Measurements from ENCODE around the gene PPFIBP1.
"Not testable (repeated sequence)": the region's sequence is repeated elsewhere in the genome, so short reads cannot be mapped to it uniquely, and the experiment has no call there.

PPFIBP1 gene

DNA sequence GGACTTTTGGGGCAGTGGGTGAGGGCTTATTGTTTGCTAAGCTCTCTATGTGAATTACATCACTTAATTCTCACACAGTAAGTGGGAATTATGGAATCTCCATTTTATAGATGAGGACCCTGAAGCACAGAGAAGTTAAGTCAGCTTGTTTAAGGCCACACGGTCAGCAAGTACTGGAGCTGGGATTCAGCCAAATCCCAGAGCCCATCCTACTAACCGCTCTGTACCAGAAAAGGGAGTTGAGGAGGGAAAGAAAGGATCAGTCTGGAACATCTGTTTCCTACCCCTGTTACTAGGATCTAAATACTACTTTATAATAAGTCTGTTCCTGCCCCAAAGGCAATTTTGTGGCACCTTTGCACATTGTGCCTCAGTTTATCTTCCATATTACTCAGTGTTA lies 42.6 kb downstream of the PPFIBP1 start:
- no peak for DNase-seq (ENCODE audit: low read depth)

GRCh38 chr12:27571463-27571862 lies 47.5 kb downstream of the PPFIBP1 start:
- peak; percentile 67 for DNase-seq (ENCODE audit: low read depth)

DNA sequence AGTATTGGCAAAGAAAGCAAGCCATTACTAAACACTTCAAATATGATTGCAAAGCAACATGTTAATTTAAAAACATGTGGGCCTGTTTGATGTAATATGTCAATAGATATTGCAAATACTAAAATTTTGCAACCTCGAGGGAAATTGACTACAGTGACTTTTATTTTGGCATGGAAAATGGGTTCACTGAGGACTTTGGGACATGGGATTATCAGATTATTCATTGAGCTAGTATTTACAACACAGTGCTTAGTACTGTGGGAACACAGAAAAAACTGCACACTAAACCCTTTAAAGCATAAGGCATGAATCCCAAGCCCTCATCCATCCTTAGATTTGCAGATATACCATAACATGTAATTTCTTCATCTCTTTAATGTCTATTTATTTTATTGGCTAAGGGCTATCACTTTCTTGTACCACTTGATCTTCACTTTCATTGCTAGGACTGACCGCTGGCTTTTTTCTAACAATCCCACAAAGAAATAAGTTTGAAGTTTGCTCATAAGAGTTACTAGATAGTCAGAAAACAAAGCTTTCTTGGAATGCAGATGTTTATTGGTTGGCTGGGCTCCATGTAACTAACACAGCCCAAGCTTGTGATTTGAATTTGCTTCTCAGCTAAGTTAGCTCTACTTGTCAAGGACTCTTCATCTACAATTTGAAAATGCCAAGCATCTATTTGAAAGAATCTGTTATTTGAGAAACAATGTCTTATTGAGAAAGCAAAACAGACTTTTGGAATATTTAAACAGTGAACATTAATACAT lies 48.7 kb downstream of the PPFIBP1 start:
- no peak for DNase-seq (ENCODE audit: low read depth)

GRCh38 chr12:27573972-27574371 lies 50.0 kb downstream of the PPFIBP1 start:
- DNase-seq (ENCODE audit: low read depth): peak; percentile 89

DNA sequence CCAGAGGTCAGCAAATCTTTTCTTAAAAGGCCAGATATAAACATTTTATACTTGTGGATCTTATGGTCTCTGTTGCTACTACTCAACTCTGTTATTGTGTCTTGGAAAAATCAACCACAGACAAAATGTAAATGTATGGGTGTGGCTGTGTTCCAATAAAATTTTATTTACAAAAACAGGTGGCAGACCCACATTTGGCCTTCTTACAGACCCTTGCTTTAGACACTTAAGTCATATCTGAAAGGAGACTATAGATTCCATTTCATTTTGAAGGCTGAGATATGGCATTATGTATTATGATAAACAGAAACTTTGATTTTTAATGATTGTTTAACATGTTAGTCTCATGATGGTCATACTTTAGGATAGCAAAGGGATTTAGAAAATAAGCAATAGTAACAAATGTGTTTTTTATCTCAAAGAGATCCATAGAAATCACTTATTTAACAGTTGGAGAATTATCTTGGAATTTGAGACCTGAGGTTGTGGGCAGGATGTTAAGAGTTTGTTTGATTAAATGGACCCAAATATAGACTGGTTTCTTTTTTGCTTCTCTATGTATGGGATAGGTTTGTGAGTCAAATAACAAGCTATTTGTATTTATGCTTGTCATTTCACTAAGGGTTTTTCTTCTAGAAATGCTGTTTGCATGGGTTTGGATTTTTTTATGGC lies 51.2 kb downstream of the PPFIBP1 start:
- DNase-seq (ENCODE audit: low read depth): no peak

GRCh38 chr12:27575762-27576118 lies 51.7 kb downstream of the PPFIBP1 start:
- no peak for DNase-seq (ENCODE audit: low read depth)

DNA sequence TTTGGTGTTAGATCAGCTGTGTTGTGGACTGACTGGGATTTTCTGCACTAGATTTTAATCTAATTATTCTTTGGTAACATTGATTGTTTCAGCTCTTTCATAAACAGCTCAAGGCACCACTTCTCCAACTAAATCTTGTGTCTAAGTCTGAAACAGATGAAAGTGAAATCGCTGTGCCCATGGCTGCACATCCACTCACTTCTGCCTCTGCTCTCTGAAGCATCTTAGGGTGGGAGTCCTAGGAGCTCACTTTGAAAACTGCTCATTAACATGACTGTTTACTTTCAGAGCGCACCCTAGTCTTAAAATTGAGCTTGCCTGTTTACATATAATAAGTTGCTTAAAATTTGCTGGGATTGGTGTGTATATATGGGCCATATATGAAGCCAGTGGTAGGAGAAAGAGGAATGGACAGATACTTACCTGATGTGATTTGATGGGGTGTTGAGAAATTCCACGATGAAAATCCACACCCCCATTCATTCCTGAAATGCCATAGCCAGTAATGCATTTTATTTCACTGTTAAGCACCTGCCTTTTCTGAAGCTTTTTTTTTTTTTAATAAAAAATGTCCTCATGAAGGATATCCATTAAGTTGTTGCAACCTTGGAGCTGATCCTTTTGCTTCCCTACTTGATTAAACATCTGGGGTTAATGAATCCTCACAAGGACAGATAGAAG lies 52.8 kb downstream of the PPFIBP1 start:
- DNase-seq (ENCODE audit: low read depth): no peak

DNA sequence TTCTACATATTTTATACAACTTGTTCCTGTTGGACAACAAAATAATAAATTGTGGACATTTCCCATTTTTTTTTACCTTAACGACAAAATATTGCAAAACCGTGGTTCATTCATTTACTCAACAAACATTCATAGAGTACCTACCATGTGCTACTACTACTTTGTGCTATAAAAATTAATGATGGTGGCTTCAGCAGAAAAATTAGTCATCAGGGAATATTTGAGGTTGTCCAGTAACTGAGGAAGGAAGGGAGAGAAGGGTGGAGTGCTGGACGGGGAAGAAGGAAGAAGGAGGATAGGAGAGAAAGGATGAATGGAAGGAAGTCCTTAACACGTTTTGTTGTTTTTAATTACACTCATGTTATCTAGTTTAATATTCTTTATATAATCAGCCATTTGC lies 53.7 kb downstream of the PPFIBP1 start:
- no peak for DNase-seq (ENCODE audit: low read depth)

DNA sequence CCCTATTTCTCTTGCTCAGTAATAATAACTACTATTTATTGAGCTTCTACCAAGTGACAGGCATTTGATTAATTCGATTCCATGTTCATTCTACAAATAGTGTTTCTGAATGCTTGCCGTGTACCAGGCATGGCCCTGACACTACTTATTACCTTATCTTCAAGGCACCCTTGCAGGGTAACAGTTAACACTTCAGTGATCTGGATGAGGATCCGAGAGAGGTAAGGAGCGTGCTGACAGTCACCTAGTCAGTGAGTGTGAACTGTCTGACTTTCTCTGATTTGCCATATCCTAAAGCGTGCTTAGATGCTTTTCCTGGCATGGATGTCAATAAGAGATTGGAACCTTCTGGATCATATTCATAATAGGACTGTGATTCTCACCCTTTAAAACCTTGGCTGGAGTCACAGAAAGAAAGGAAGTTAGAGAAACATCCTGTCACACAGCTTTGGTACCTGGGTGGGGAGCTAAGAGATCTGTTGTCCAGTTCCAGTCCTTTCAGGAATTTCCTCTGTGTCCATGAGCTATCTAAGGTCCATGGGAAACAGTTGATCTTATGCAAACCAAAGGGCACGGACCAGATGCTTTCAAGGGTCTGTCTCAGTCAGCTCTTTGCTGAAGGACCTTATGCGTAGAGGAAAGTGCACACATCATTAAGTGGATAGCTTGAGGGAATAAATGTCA lies 54.8 kb downstream of the PPFIBP1 start:
- DNase-seq (ENCODE audit: low read depth): no peak

- no peak for DNase-seq (ENCODE audit: low read depth)
Observed at GRCh38 chr12:27580561-27581330, 56.7 kb downstream of the PPFIBP1 start.

DNA sequence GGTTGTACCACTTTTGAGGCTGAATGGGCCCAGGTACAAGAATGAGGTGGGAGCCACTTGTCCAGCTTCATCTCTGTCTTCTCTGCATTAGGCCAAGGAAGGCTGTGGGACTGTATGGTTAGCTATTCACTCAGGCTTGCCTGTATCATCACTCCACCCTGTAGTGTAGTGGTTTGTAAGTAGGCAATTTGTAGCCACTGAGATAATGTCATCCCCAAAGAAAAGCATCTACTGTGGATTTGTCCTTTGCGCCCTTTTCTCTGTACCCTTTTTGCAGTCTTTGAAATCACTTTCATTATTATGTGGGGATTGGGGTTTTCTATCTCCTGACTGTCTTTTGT lies 57.3 kb downstream of the PPFIBP1 start:
- DNase-seq (ENCODE audit: low read depth): not testable (repeated sequence)

DNA sequence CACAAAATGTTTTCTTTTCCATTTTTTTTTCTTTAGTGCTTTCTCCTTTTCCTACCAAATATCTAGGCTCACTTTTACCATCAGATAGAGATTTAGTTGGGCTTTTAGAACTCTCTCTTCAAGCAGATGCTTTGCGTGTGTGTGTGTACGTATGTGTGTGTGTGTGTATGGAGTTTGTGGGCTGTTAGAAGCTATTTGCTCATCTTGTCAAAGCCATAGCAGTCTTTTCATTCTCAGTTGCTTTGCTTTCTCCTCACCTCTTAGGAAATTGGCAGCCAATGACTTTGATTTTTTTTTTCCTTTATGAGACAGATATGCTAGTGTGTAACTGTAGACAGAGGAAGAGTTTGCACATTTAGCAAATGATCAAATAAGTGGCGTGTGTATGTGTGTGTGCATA lies 57.8 kb downstream of the PPFIBP1 start:
- DNase-seq (ENCODE audit: low read depth): not testable (repeated sequence)

- DNase-seq (ENCODE audit: low read depth): not testable (repeated sequence)
Observed at GRCh38 chr12:27582445-27582844, 58.4 kb downstream of the PPFIBP1 start.

DNA sequence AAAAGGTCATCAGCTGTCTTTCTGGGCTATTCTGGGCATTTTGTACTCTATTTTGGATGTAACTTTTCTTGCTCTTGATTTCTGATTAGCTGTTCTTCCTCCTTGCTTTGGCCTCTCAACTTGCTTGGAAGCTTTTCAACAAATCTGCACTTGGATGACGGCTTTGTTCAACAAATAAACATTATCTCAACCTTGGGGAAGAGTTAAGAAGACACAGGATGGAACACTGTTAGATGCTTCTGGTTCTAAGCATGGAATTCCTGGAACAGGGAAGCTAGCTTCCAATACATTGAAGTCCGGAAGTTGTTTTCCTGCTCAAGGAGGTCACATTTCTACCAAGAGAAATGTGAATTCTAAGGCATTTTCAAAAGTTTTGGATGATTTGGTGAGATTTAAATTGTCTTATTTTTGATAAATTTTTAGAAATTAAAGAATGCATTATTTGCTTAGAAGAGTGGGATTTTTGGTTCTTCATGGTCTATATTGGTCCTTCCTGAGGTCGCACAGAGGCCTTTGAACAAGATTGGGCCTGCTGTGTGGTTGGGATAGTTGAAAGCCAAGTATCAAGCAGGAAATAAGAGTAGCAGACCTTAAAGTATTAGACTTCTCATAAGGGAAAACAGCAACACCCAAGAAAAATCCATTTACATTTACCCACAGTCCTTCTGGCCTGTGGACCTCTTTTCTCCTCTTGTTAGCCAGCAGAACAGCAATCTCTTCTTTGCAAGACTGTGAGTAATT lies 59.2 kb downstream of the PPFIBP1 start:
- DNase-seq (ENCODE audit: low read depth): no peak

- no peak for DNase-seq (ENCODE audit: low read depth)
Observed at GRCh38 chr12:27583981-27584380, 60.0 kb downstream of the PPFIBP1 start.

DNA sequence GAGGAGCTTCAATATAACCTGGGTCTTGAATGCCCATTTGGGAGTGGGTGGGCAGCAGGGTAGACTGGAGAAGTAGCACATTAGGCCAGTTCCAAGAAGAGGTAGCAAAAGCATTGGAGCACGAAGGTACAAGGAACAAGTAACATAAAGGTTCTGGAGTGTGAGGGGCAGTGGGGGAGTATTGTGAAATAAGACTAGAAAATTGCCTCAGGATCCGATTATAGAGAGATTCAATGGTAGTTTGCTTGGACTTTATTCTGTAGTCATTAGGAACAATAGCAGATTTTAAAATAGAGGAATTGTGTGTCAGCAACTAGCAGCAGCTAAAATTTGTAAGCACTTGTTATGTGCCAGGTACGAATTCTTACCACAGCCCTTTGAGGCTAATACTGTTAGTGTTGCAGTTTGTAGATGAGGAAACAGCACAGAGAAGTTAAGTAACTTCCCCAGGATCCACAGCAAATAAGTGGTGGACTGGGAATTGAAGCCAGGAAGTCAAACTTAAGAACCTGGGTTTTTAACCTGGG lies 61.8 kb downstream of the PPFIBP1 start:
- DNase-seq (ENCODE audit: low read depth): no peak

DNA sequence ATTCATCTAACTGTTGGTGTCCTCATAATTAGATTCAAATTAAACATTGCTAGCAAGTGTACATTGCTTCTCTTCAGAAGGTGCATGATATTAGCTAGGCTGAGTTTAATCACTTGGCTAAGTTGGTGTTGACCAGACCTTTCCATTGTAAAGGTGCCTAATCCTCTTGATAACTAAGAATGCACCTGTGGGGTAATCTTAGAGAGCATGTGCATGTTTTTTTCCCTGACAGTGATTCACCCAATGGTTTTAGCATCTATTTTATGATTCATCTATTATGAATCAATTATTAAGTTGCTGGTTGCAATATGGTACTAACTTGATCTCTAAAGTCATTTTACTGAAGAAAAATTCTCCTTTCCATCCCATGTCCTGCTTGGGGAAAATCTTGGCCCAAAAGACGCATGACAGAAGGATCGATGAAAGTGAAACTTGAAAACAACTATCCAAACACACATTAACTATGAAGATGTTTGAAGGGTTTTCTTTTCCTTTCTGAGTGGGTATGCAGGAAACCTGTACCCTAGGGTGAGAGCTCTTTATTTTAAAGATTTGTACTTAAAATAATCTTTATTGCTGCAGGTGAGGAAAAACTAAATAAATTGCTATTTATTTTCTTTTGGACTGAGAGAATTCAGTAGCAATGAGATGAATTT lies 64.2 kb downstream of the PPFIBP1 start:
- DNase-seq (ENCODE audit: low read depth): not testable (repeated sequence)

- no peak for DNase-seq (ENCODE audit: low read depth)
Observed at GRCh38 chr12:27588776-27589175, 64.8 kb downstream of the PPFIBP1 start.

- no peak for DNase-seq (ENCODE audit: low read depth)
Observed at GRCh38 chr12:27589419-27589818, 65.4 kb downstream of the PPFIBP1 start.

GRCh38 chr12:27591698-27592097 lies 67.7 kb downstream of the PPFIBP1 start:
- DNase-seq (ENCODE audit: low read depth): not testable (repeated sequence)
